ENCODE data around the gene ZNF486.

- no peak for TF ChIP-seq CTCF (IDR thresholded peaks at IDR 0.05)
- TF ChIP-seq POLR2A (IDR thresholded peaks at IDR 0.05), result no peak
These were observed 15.3 kb upstream of the ZNF486 start for GRCh38 chr19:20151617-20152145.

Data from right lobe of liver (tissue), 4 donors.